NCI-H345 (cell line): ENCODE data around the gene FLT1.

ENCODE experiments used
- DNase-seq: peaks from one replicate; lab custom pipeline; 2025; lab: John Stamatoyannopoulos, UW

Gene FLT1

DNA sequence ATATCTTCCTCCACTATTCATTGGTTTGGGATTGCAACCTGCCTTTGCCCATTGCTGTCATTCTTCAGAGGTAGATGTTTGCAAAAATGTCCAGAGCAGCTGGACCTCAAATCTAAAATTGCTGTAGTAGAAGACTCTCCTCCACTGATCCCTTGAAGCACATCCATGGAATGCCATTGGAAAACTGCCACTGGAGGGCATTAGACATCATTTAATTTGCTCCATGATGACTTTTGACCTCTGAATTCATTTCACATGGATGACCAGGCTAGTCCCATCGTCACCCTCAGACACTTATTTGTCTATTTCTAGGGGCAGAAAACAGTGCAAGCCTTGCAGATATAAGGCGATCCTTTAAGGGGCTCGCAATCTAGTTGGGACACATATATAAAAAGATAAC is 33.9 kb upstream of the FLT1 start:
- no peak for DNase-seq

DNA sequence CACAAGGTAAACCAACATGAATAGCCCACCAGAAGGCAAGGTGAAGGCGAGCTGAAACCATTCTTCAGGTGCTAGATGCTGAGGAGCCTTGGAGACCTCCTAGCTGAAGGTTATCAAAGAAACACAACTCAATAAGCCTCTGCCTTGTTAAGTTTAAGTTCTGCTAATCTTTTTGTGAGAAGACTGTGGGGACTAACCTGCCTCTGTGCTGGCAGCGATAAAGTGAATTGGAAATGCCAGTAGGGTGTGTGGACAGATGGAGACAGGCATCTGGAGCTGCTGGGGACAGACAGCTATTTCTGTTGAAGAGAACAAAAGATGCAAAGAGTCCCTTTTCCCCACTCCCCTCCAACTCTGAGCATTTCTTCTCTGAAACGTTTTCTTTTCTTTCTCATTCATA is 33.5 kb upstream of the FLT1 start:
- DNase-seq, result no peak

DNA sequence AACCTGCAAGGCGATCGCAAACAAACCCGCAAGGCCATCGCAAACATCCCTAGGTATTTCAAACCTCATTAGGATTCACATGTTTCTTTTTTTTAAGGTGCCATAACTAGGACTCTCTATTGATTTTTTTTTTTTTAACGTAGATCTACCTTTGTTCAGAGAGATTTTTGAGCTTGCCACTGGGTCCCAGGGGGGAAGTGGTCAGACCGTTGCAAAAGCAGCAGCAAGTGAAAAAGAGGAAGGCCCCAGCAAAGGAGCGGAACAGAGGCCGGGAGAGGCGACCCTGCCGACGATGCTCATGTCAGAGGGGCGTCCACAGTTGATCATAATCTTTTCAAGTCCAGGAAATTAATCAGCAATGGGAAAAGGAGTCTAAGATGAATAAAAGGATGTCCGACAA is 32.7 kb upstream of the FLT1 start:
- DNase-seq, result no peak

DNA sequence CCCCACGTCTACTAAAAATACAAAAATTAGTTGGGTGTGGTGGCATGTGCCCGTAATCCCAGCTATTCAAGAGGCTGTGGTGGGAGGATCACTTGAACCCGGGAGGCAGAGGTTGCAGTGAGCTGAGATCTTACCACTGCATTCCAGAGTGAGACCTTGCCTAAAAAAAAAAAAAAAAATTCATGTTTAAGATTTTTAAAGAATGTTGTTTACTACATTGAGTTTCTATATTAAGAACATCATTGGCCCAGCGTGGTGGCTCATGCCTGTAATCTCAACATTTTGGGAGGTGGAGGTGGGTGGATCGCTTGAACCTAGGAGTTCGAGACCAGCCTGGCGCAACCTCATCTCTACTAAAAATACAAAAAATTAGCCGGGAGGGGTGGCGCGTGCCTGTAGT is 31.9 kb upstream of the FLT1 start:
- no peak for DNase-seq

DNA sequence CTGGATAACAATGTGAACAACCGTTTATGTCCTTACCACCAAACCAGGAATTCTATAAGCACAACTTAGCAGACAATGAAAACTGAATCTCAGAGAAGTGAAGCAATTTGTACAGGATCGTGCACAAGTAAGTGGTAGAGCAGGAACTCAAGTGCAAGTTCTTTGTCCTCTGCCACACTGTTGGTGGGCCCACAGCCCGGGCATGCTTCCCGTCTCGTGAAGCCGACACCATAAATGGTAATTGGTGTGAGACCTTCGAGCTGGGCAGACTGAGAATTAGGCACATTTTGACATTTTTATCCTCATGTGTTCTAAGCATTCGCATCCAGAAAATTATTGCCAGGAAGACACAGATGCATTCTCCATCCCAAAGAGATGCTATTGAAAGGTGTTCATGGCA is 27.9 kb upstream of the FLT1 start:
- DNase-seq, result no peak

DNA sequence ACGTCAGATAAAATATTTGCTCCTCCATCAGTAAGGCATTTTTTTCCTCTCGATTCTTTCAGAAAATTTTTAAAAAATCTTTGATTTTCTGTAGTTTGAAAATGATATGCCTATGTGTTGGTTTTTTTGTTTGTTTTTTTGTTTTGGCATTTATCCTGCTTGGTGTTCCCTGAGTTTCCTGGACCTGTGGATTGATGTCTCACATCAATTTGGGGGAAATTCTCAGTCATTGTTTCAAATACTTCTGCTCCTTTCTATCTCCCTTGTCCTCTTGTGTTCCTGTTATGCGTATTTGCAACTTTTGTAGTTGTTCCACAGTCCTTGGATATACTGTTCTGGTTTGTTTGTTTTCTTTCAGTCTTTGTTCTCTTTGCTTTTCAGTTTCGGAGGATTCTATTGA is 18.8 kb upstream of the FLT1 start:
- no peak for DNase-seq

DNA sequence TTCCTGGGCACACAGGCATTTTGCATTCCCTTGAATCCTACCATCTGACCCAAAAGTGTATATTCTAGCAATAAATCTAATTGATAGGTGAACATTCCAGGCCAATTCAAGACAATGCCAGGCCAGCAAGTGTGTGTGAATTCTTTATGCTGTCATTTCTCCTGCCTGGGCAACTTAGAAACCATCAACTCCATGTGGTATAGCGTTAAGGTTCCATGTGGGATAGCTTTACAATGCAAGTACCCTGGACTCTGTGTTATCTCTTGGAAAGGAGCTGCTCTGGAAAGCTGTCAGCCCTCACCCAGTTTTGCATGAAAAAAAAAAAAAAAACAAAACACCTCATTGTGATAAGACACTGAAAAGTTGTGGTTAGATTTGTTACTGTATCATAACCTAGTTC is 15.6 kb upstream of the FLT1 start:
- DNase-seq, result no peak

DNA sequence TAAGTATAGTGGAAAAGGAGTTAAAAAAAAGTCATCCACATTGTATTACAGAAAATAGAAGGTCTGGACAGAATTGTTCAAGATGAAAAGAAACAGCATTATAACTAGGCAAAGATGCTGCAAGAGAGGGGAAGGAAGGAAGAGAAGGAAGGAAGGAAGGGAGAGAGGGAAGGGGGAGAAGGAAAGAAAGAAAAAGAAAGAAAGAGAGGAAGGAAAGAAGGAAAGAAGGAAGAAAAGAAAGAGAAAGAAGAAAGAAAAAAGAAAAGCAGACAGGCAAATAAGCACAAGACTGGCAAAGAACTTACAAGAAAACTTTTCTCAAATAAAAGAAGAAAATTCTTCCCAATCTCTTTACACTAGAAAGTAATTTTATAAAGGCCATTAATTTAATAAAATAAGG is 15.1 kb upstream of the FLT1 start:
- no peak for DNase-seq

DNA sequence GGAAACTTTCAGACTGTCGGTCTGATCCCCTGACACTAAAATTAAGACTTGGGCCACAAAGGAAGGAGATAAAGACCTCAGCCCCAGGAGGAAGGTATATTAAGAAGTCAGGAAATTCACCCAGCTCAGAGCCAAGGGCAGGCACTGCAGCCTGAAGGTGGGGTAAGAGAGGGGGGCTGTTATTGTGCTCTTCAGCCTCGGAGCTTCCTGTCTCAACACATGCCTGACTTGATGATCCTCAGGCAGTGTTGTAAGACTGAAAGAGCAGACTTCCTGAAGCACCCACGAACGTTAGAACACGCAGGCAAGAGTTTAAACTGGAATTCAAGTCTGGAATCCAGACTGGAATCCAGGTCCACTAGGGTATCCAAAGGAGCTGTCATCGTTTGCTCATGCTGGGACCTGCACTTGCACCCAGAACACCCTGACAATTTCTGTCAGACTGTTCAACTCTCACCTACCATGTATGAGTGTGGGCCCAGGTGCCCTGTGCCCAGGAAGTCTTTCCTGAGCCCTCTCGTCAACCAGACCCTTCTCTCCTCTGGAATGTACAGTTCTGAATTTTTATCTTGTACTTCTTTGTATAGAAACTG is 10.7 kb upstream of the FLT1 start:
- DNase-seq, result no peak

DNA sequence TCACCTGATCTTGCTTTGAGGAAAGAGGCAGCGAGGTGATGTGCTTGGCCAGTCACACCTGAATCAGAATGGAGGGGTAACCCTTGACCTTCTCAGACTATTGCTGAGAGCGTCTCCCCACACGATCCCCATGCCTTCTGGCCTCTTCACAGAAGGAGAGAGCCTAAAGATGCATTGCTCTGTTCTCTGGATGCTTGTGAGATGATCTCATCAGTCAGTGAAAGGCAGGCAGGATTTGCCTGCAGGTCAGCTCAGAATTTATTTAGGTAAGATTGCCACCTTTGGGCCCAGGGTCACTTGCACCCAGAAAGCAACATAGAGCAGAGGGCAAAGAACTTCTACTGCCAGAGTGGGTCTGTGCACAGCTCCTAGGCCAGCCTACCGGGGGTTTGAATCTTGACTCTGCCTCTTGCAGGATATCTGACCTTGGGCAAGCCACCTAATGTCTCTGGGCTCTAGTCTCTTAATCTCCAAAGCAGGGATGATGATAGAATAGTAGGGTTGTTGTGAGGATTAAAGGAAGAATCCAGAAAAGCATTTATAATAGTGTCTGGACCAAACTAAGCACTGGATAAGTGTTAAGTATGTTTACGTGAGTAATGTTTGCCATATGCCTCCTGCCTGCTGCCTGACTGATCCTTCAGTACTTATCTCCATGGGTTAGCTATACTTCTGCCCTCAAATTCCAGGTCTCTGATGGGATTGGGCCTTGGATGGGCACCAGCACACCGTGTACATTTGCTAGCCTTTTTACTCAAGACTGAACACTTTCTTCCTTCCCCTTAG is 8.4 kb upstream of the FLT1 start:
- no peak for DNase-seq

DNA sequence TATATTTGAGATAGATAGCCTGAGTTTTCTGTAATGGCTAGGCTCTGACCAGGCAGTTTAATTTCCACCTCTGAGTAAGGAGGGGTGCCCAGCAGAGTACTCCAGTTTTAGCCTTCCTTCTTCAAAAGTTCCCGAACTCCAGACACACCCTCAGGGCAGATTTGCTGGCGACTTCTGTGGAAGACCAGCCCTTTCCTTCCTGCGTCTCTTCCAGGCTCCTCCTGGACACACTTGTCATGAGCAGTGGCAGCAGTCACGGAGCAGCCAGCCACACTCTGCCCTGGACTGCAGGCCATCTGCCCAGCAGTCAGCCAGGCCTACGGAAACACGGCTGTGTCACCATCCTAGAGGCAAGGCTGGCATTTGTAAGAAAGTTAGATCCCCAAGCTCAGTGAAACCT is 6.6 kb upstream of the FLT1 start:
- no peak for DNase-seq

DNA sequence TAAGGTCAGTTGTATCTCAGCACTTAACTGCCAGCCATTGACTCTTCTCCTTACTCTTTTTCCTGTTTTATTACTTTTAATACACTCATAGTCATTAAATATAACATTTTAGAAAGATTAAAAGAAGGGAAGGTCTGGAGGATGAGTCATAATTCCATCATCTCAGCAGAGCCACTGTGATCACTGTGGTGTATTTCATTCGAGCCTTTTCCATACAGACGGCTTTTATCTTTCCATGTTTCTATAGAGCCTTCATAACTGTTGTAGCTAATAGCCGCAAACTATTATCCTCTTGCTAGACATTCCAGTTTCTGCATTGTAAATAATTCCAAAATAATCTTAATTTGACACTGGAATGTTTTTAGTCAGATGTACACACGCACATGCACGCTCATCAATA is 4.7 kb upstream of the FLT1 start:
- no peak for DNase-seq

DNA sequence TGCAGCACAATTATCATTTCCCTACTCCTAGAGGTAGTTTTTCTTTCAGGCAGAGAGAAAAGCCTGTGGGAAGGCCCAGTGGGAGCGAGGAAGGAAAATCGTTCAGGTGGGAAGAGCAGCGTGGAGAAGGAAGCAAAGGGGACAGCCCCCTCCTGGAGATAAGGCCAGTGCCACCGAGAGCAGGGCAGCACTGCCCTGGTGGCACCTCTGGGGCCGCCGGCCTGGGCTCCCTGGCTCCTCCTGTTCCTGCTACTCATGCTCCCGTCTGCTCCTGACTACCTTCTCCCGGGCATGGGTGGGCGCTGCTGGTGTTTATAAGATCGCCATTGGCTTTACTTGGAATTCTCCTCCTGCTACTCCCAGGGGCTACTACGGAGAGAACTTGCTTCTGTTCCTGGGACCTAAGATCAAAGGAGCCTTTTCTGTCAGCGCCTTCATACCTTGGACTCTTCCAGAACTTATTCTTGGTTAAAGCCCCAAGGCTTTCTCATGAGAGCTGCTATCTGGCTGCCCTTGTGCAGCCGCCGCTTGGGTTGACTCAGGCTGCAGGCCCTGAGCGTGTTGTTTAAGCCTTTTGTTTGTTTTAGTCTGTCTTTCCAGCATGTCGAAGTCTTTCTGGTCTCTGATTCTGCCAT is 3.7 kb upstream of the FLT1 start:
- DNase-seq, result no peak

DNA sequence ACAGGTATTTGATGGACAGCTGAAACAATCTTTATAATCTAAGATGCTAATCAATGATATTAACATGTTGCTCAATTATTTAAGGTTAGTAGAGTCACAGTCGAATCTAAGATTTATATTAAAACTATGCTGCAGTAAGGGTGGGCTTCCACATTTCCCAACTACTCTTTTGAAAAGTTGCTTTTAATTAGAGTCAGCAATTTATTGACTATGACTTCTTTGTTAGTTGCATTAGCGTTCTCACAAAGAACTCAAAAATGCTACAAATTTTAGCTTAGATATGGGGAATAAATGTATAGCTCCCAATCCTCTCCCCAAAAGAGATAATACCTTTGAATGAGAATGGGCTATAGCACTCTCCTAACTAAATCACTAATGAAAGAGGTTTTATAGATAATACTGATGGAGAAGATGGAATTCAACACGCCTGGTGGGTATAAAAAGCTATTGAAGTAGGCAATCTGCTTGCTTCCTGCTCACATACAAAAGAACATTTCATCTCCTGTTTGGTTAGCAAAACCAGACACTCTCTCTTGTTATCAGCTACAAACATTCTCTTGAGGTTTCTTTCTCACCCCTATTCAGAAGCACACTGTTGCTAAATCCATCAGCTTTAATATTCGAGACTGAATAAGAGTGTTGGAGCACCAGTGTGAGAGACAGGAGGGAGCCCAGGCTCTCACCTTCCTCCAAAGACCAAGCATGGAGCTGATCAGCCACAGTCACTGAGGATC is 2.4 kb upstream of the FLT1 start:
- no peak for DNase-seq

DNA sequence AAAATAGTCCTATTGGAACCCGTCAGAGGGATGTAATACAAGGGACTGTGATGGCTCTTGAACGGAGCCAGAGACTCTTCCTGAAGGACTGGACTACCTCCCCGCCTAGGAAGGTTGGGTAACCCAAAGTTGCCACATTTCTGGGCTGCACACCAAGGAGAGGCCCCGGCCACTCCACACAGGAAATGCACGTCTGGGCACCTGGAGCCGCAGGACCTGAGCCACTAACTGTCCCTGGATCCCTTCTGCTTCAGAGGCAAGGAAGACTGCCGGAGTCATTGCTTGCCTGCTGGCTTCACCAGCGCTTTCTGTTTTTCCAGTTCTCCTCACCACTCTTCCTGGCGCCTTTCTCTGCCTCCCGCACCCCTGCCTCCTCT is 1.2 kb upstream of the FLT1 start:
- no peak for DNase-seq

DNA sequence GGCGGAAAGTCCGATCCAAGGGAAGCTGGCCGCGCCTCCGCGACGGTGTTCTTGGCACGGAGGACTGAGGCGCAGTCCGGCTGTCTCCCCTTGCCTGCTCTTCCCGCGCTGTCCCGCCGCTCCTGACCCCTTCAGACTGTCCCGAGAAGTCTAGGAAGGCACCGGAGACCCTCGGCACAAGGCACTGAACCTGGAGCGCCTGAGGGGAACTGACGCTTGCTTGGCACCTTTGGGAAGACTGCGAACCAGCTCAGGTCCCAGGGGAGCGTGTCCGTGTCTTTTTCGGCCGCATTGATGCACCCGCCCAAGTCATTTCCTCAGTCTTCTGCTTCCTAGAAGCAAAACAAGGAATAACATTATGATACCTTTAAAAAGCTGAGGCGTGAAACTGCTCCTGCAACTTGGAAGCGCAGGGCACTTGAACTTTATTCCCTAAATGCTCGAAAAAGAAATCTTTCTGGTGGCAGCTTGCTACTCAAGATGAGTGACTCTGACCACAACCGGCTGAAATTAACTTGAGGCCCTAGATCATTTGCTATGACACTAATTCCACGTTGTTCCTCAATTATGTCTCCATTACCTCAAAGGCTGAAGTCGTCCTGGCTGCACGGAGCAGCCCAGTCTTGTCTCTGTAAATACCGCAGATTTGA is 735 bp upstream of the FLT1 start:
- DNase-seq, result no peak

DNA sequence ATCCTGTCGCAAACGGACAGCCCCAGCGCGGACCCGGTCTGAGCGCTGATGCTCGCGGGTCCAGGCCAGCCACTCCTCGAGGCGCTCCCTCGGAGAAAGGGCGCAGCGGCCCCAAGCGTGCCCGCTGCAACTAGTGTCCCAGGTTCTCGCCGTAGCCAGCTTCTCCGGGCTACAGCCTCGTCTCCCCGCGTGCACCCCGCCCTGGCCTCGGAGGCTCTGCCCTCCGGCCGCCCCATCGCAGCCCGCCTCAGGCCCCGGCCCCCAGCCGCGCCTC is 487 bp downstream of the FLT1 start:
- no peak for DNase-seq

DNA sequence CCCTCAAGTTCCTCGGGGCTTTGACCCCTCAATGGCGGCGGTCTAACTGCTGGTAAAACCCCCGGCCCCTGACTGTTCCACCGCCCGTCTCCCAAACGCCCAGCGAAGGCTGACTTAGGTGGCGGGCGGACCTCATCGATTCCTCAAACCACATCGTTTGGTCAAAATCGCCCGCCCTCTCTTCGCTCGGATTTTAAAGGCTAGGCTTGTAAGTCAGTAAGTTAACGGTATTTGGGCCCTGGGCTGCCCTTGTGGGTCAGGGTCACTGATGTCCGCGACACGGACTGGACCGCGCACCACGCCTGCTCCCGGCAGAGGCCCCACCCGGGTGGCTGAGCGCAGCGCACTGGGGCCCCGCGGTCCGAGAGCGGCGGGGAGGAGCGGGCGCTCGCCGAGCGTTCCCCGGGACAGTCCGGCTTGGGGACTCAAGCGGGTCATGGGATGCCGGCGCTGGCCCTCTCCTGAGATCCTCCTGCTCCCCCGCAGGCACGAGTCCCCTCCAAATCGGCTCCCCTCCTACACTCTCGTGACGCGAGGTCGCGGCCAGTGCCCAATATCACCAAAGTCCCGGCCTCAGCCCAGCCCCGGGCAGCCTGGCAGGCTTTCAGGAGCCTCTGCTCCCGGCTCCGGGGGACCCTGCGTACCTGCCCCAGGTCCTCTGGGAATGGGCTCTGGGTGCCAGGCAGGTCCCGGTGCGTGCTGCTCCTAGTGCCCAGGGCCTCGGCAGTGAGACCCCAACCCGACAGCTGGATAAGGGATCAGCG is 1.0 kb downstream of the FLT1 start:
- DNase-seq, result no peak

DNA sequence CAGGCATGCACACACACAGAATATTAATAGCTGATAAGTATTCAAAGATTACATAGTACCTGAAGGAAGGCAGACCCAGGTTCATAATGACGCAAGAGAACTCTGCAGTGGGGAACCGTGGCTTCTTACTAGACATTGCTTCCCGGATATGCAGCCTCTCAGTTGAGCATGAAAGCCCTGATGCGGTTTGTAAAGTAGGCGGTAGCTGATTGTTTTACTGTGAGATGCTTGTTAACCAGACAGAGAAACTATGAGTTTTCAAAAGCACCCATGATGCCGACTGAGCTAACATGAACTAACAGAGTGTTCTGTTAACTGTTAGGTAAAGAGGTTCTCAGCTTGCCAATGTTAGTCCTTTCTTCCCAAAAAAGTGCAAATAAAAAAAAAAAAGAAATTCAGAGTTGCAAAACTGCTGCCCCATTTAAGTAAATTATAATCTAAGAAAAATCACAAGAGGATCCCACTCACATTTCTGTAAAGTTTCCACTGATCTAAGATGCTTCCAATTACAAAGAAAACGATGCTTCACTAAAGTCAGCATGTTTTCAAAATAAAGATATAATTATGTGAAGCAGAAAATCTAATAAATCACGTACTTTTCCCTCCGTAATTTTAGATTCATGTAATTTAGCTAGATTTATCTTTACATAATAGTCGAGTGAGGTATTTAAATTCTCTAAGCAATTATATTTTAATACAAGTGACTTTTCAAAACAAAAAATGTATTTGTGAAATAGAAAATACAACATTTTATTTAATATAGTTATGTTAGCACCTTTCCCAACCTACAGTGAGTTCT is 2.2 kb downstream of the FLT1 start:
- no peak for DNase-seq

DNA sequence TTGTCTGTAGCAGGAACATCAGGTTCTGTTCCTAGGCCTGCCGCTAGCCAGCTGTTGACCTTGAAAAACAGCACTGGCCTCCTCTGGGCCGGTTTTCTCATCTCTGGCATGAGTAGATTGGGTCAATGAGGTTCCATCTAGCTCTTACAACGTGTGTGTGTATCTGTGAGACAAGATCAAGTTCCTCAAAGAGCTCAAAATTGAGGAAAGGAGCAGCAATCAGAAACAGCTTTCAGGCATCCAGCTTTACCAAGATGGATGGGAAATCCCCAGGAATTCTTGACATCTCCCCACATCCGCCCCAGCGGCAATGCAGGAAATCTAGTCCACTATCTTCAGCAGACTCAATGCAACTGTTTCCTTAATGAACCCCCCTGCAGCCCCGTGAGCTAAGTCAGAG is 4.9 kb downstream of the FLT1 start:
- no peak for DNase-seq

DNA sequence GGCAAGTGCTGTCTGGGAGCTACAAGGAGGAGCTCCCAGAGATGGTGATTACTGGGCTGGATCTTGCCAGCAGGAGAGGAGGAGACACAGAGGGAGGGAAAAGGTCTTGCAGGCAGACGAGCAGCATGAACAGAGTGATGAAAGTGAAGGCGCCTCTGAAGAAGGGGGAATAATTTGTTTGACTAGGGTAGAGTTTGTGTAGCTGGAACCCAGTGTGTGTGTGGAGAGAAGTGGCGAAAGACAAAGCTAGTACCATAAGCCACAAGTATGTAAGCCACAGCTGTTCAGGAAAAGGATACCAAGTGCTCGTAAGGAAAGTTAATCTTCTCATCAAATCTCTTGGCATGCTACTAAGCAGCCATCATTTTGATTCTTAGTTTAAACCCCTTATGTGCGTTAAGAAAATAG is 5.4 kb downstream of the FLT1 start:
- DNase-seq, result no peak
